Panc1 (cell line): Measurements from ENCODE around the gene MAPK11. TPM values are rescaled to one million over a fixed set of nuclear protein-coding genes. Genes with fewer than 3 reads are reported as not detected.

Experiments
- ATAC-seq: fragments of 200-7000 bp; cut with Tn5 transposase; 2 replicates; pipeline ENCODE4 v1.9.1; 2020; ENCODE audit warnings: mild to moderate bottlenecking, moderate library complexity
- BruUV-seq: library from RNA; stranded (reverse); fragments of 400-500 nt; replicated peaks from 2 replicates; lab custom pipeline; 2021; lab: Mats Ljungman, UMichigan
- CTCF ChIA-PET: fragments of 300-600 bp; sonication (Branson Sonifier 250); formaldehyde crosslinking; loops from one replicate; lab custom pipeline; 2022; ENCODE audit warnings: antibody characterized with exemption; lab: Charles Lee
- POLR2A ChIA-PET: fragments of 300-600 bp; sonication (Branson Sonifier 250); formaldehyde crosslinking; loops from one replicate; lab custom pipeline; 2022; ENCODE audit warnings: antibody characterized with exemption; lab: Charles Lee
- DNase-seq: peaks from one replicate; pipeline ENCODE4 v3.0.0-alpha.2; 2010; ENCODE audit warnings: low read depth, low spot score
- H3K27ac ChIP-seq: 2 replicates; pipeline ENCODE4 v1.5.1; 2011; ENCODE audit warnings: mild to moderate bottlenecking, low read length, inconsistent platforms
- H3K27me3 ChIP-seq: fragments of 200-500 bp; sonication (Bioruptor generic); 2 replicates; pipeline ENCODE4 v1.6.0; 2014; ENCODE audit warnings: low read length, inconsistent platforms; ENCODE audit not compliant: control insufficient read depth, insufficient read depth
- H3K36me3 ChIP-seq: fragments of 200-500 bp; sonication (Bioruptor generic); 2 replicates; pipeline ENCODE4 v1.5.1; 2014; ENCODE audit warnings: inconsistent platforms, mild to moderate bottlenecking, low read length, moderate library complexity; ENCODE audit not compliant: control insufficient read depth, insufficient read depth
- H3K4me1 ChIP-seq: 2 replicates; pipeline ENCODE4 v1.5.1; 2011; ENCODE audit warnings: inconsistent platforms, mild to moderate bottlenecking, low read length, moderate library complexity; ENCODE audit not compliant: control insufficient read depth, insufficient read depth
- H3K4me3 ChIP-seq, 2 experiments: 2 replicates each; pipeline ENCODE4 v1.5.1; 2011 to 2012; ENCODE audit warnings: low read depth in 2 of 2, low read length in 2 of 2, mild to moderate bottlenecking in 2 of 2, inconsistent platforms in 1 of 2, moderate library complexity in 1 of 2
- H3K9me3 ChIP-seq: fragments of 200-500 bp; sonication (Bioruptor generic); 2 replicates; pipeline ENCODE4 v1.5.1; 2014; ENCODE audit warnings: low read depth, mild to moderate bottlenecking, inconsistent platforms, low read length, moderate library complexity; ENCODE audit not compliant: control insufficient read depth, insufficient read depth
- POLR2AphosphoS5 ChIP-seq: IDR thresholded peaks from 2 replicates; pipeline ENCODE4 v1.6.1; 2012; ENCODE audit warnings: mild to moderate bottlenecking, low read depth, low read length, moderate library complexity
- SIN3A ChIP-seq: IDR thresholded peaks from 2 replicates; pipeline ENCODE4 v1.6.1; 2012; ENCODE audit warnings: low read depth, mild to moderate bottlenecking, low read length, moderate library complexity, borderline replicate concordance; ENCODE audit not compliant: insufficient read depth
- TCF7L2 ChIP-seq: IDR thresholded peaks from 2 replicates; pipeline ENCODE4 v1.6.1; 2011; ENCODE audit warnings: mild to moderate bottlenecking, low read depth, low read length, inconsistent platforms
- in situ Hi-C: cut with HindIII; loops from 2 replicates; pipeline ENCODE4 v1.10.0; 2016; ENCODE audit warnings: low sequenced_read_pairs, low pct_unique_long_range_greater_than_20kb
- intact Hi-C: fragments of 100-400 bp; cut with micrococcal nuclease; formaldehyde crosslinking; loops from one replicate; pipeline ENCODE4 v1.10.0; 2022; ENCODE audit not compliant: unreplicated experiment
- total RNA-seq: library from RNA; stranded (reverse); gene quantifications from one replicate; pipeline ENCODE4 v1.2.1, GENCODE V29; 2021; ENCODE audit not compliant: unreplicated experiment
- TF ChIP-seq, protein P1 (sequence below), 2 experiments: IDR thresholded peaks; 2 replicates each; pipeline ENCODE4 v1.6.1; 2011 to 2012; ENCODE audit warnings: low read depth in 2 of 2, control low read depth in 1 of 2, low read length in 1 of 2, mild to moderate bottlenecking in 1 of 2, moderate library complexity in 1 of 2; ENCODE audit not compliant: insufficient read depth in 1 of 2
- TF ChIP-seq, protein P2 (sequence below): fragments of 450-650 bp; IDR thresholded peaks from 2 replicates; pipeline ENCODE4 v1.5.1; 2017; ENCODE audit warnings: mild to moderate bottlenecking

The MAPK11 gene
- total RNA-seq, 1 experiment from 2014 or later = 77.7 TPM

DNA sequence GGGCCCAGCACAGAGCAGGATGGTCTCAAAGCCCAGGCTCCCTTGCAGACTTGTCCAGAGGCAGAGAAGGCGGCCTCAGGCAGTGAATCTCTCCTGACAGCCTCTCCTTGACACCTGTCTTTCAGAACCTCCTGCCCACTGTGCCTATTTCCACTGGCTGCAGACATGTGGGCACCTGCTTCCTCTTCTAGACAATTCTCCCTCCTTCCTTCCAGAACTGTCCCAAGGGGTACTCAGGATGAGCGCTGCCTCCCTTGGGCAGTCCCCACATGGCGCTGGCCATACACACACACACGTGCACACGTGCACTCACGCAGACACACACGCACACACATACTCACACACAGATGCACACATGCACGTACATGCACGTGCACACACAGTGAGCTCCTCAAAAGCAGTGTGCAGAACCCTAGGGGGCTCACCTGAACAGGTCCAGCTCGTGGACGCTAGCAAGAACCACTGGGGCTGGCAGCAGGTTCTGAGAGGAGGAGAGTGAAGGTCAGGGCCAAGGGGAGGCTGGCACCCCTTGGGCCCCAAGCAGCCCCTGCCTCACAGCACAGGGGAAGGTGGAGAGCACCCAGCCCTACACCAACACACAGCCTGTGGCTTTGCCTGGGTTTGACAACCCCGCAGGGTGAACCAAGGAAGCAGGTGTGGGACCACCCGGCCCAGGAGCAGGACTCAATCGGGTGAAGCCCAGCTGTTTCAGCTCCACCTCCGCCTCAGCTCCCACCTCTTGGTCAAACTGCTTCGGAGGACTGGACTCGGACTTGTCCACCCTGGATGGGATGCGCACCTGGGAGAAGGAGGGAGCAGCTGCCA is 45.3 kb upstream of the MAPK11 start:
- no peak overlapping the region for H3K4me3 ChIP-seq
- POLR2A ChIA-PET = no interaction called here
- in situ Hi-C loops = no loop called here
- no peaks in the 10 kb centered on the region for H3K9me3 ChIP-seq
- no peak for ATAC-seq
- no peak for DNase-seq
- H3K4me1 ChIP-seq = peaks cover 9% of the 10 kb centered on the region; the same call in 1 of the 2 replicates
- TF ChIP-seq, protein P1, sequence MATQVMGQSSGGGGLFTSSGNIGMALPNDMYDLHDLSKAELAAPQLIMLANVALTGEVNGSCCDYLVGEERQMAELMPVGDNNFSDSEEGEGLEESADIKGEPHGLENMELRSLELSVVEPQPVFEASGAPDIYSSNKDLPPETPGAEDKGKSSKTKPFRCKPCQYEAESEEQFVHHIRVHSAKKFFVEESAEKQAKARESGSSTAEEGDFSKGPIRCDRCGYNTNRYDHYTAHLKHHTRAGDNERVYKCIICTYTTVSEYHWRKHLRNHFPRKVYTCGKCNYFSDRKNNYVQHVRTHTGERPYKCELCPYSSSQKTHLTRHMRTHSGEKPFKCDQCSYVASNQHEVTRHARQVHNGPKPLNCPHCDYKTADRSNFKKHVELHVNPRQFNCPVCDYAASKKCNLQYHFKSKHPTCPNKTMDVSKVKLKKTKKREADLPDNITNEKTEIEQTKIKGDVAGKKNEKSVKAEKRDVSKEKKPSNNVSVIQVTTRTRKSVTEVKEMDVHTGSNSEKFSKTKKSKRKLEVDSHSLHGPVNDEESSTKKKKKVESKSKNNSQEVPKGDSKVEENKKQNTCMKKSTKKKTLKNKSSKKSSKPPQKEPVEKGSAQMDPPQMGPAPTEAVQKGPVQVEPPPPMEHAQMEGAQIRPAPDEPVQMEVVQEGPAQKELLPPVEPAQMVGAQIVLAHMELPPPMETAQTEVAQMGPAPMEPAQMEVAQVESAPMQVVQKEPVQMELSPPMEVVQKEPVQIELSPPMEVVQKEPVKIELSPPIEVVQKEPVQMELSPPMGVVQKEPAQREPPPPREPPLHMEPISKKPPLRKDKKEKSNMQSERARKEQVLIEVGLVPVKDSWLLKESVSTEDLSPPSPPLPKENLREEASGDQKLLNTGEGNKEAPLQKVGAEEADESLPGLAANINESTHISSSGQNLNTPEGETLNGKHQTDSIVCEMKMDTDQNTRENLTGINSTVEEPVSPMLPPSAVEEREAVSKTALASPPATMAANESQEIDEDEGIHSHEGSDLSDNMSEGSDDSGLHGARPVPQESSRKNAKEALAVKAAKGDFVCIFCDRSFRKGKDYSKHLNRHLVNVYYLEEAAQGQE (IDR thresholded peaks at IDR 0.05; ENCODE audit: insufficient read depth in 1 of 2, low read depth in 2 of 2, low read length in 1 of 2) = no peak
- TF ChIP-seq SIN3A (no peak), TCF7L2 (no peak), POLR2AphosphoS5 (no peak)
- TF ChIP-seq, protein P2, sequence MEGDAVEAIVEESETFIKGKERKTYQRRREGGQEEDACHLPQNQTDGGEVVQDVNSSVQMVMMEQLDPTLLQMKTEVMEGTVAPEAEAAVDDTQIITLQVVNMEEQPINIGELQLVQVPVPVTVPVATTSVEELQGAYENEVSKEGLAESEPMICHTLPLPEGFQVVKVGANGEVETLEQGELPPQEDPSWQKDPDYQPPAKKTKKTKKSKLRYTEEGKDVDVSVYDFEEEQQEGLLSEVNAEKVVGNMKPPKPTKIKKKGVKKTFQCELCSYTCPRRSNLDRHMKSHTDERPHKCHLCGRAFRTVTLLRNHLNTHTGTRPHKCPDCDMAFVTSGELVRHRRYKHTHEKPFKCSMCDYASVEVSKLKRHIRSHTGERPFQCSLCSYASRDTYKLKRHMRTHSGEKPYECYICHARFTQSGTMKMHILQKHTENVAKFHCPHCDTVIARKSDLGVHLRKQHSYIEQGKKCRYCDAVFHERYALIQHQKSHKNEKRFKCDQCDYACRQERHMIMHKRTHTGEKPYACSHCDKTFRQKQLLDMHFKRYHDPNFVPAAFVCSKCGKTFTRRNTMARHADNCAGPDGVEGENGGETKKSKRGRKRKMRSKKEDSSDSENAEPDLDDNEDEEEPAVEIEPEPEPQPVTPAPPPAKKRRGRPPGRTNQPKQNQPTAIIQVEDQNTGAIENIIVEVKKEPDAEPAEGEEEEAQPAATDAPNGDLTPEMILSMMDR = no peak
- intact Hi-C loops = no loop called here
- no peak overlapping the region for H3K27ac ChIP-seq
- BruUV-seq = no TSS peak
- no peaks in the 10 kb centered on the region for H3K36me3 ChIP-seq
- no peaks in the 10 kb centered on the region for H3K27me3 ChIP-seq
- CTCF ChIA-PET = interaction anchor here (0.6 kb wide), 1 partner anchor 25 kb away, joined by 4 read pairs; no protein-coding TSS in a partner anchor

DNA sequence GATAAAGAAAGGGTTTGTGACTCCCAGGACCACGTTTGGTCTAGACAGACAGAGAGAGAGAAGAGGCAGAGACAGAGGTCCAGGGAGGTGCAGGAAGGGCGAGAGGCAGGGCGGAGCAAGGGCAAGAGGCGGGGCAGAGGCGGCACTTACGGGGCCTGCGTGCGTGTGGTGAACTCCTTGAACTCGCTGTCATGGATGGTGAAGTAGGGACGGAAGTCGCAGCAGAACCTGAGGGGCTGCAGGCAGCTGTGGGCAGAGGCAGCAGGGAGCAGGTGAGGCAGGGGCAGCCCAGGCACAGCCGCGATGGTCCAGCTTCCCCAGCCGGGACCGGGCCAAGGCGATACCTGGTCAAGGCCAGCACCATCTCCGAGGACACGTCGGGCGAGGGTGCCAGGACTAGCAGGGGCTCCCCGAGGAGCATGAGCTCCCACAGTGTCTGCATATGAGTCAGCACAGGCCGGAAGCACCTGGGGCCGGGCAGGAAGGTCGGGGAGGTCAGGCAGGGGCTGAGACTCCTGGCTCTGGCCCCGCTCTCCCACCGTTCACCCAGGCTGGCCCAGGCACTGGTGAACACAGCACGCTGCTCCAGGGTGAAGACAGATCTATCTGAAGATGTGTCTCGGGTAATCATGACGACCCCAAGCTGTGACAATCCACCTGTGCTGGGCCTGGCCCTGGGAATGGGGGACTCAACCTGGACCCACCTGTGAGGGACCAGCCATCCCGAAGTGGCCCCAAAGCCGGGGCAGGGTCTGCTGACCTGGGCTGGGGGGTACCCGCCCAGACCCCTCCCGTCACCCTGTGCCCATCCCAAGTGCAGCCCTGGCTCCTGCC is 44.5 kb upstream of the MAPK11 start:
- ChIA-PET CTCF (no interaction called here), POLR2A (interaction anchor here (0.5 kb wide), 1 partner anchor 42 kb away, joined by 6 read pairs; no protein-coding TSS in a partner anchor)
- DNase-seq (no peak), ATAC-seq (peak; percentile 70)
- H3K27me3 ChIP-seq = no peaks in the 10 kb centered on the region
- intact Hi-C loops = no loop called here
- no peaks in the 10 kb centered on the region for H3K36me3 ChIP-seq
- H3K27ac ChIP-seq = no peak overlapping the region
- H3K4me1 ChIP-seq = peaks cover 12% of the 10 kb centered on the region
- no peaks in the 10 kb centered on the region for H3K9me3 ChIP-seq
- TF ChIP-seq SIN3A = no peak
- TF ChIP-seq TCF7L2 = no peak
- TF ChIP-seq POLR2AphosphoS5 = no peak
- TF ChIP-seq, protein P2 = no peak
- TF ChIP-seq, protein P1 (IDR thresholded peaks at IDR 0.05; ENCODE audit: insufficient read depth in 1 of 2, low read depth in 2 of 2, low read length in 1 of 2) = no peak
- in situ Hi-C loops = no loop called here
- no peak overlapping the region for H3K4me3 ChIP-seq
- no TSS peak for BruUV-seq
